OCI-M2 (cell line): ENCODE results near the gene KRT80.

Experiments used
- DNase-seq: peaks from one replicate; lab custom pipeline; 2025; ENCODE audit not compliant: unreplicated experiment; lab: John Stamatoyannopoulos, UW

KRT80 gene

GRCh38 chr12:52211716-52212585 lies 20.1 kb upstream of the KRT80 start:
- no peak for DNase-seq

GRCh38 chr12:52210925-52211650 lies 19.3 kb upstream of the KRT80 start:
- DNase-seq, result no peak

- DNase-seq, result no peak
These were observed 18.5 kb upstream of the KRT80 start for GRCh38 chr12:52210186-52210924.

GRCh38 chr12:52209321-52209720 lies 17.5 kb upstream of the KRT80 start:
- no peak for DNase-seq

- DNase-seq, result no peak
These were observed 16.8 kb upstream of the KRT80 start for GRCh38 chr12:52208424-52209165.

- DNase-seq, result no peak
These were observed 16.1 kb upstream of the KRT80 start for GRCh38 chr12:52207895-52208294.

- DNase-seq, result no peak
These were observed 15.3 kb upstream of the KRT80 start for GRCh38 chr12:52207106-52207505.

GRCh38 chr12:52206304-52207040 lies 14.7 kb upstream of the KRT80 start:
- DNase-seq, result no peak

GRCh38 chr12:52205612-52206303 lies 13.9 kb upstream of the KRT80 start:
- no peak for DNase-seq

GRCh38 chr12:52204931-52205505 lies 13.2 kb upstream of the KRT80 start:
- no peak for DNase-seq

- no peak for DNase-seq
These were observed 12.5 kb upstream of the KRT80 start for GRCh38 chr12:52204095-52204930.

- DNase-seq, result no peak
These were observed 11.5 kb upstream of the KRT80 start for GRCh38 chr12:52203079-52203921.

- DNase-seq, result no peak
These were observed 10.7 kb upstream of the KRT80 start for GRCh38 chr12:52202361-52203078.

GRCh38 chr12:52201451-52201839 lies 9.6 kb upstream of the KRT80 start:
- no peak for DNase-seq

- no peak for DNase-seq
These were observed 9.1 kb upstream of the KRT80 start for GRCh38 chr12:52200781-52201450.

GRCh38 chr12:52200086-52200780 lies 8.4 kb upstream of the KRT80 start:
- DNase-seq, result no peak
